HepG2 (cell line): ENCODE data around the gene AGRP. TPM values are rescaled to one million over a fixed set of nuclear protein-coding genes. Genes with fewer than 3 reads are reported as not detected.
A peak's percentile ranks its signal among the peaks of the same experiment; 100 is the strongest.

Source experiments
- ARID4A ChIP-seq: sonication (generic); formaldehyde crosslinking; IDR thresholded peaks from 2 replicates; pipeline ENCODE4 v1.5.0; 2020; ENCODE audit warnings: mild to moderate bottlenecking, missing genetic modification reagents, borderline replicate concordance
- ATF2 ChIP-seq: sonication (generic); formaldehyde crosslinking; IDR thresholded peaks from 2 replicates; pipeline ENCODE4 v1.4.0; 2020; ENCODE audit warnings: missing genetic modification reagents
- BCLAF1 ChIP-seq: fragments of 450-650 bp; IDR thresholded peaks from 2 replicates; pipeline ENCODE4 v1.6.1; 2017; ENCODE audit warnings: mild to moderate bottlenecking
- CEBPB ChIP-seq: IDR thresholded peaks from 2 replicates; pipeline ENCODE4 v1.6.1; 2011; ENCODE audit warnings: low read depth, low read length, improper control_type of control experiment, borderline replicate concordance
- EP300 ChIP-seq, 3 experiments: sonication (generic) in 1 of 3; formaldehyde crosslinking in 1 of 3; IDR thresholded peaks; 2 replicates each; pipeline versions ENCODE4 v1.5.1 to v1.6.1; 2011 to 2020; ENCODE audit warnings: low read depth in 2 of 3, low read length in 2 of 3, borderline replicate concordance in 1 of 3, improper control_type of control experiment in 1 of 3, mild to moderate bottlenecking in 1 of 3, missing genetic modification reagents in 1 of 3, moderate library complexity in 1 of 3
- FOXA1 ChIP-seq, 2 experiments: fragments of 450-650 bp in 1 of 2; sonication (generic) in 1 of 2; formaldehyde crosslinking in 1 of 2; IDR thresholded peaks; 2 replicates each; pipeline versions ENCODE4 v1.4.0 to v1.6.1; 2016 to 2020; ENCODE audit warnings: missing genetic modification reagents in 1 of 2
- HNF4A ChIP-seq: sonication (generic); formaldehyde crosslinking; IDR thresholded peaks from 2 replicates; pipeline ENCODE4 v1.4.0; 2020; ENCODE audit warnings: missing genetic modification reagents
- MIXL1 ChIP-seq: IDR thresholded peaks from 2 replicates; pipeline ENCODE4 v1.6.1; 2016
- NR2F2 ChIP-seq: IDR thresholded peaks from 2 replicates; pipeline ENCODE4 v1.6.1; 2012; ENCODE audit warnings: low read depth, inconsistent platforms, borderline replicate concordance
- NR2F6 ChIP-seq, 2 experiments: IDR thresholded peaks; 2 replicates each; pipeline ENCODE4 v1.6.1; 2016; ENCODE audit warnings: antibody characterized with exemption in 1 of 2, mild to moderate bottlenecking in 1 of 2
- PHF21A ChIP-seq: sonication (generic); formaldehyde crosslinking; IDR thresholded peaks from 2 replicates; pipeline ENCODE4 v1.5.0; 2020; ENCODE audit warnings: mild to moderate bottlenecking, missing genetic modification reagents
- SIX1 ChIP-seq: sonication (generic); formaldehyde crosslinking; IDR thresholded peaks from 2 replicates; pipeline ENCODE4 v1.4.0; 2020; ENCODE audit warnings: missing genetic modification reagents, borderline replicate concordance
- SRY ChIP-seq: sonication (generic); formaldehyde crosslinking; IDR thresholded peaks from 2 replicates; pipeline ENCODE4 v1.8.0; 2022; ENCODE audit warnings: mild to moderate bottlenecking, missing genetic modification reagents
- ZMYM3 ChIP-seq: sonication (generic); formaldehyde crosslinking; IDR thresholded peaks from 2 replicates; pipeline ENCODE4 v1.5.1; 2020; ENCODE audit warnings: mild to moderate bottlenecking, missing genetic modification reagents
- ZNF281 ChIP-seq: sonication (generic); formaldehyde crosslinking; IDR thresholded peaks from 2 replicates; pipeline ENCODE4 v1.4.0; 2020; ENCODE audit warnings: missing genetic modification reagents, borderline replicate concordance
- ZNF329 ChIP-seq: sonication (generic); formaldehyde crosslinking; IDR thresholded peaks from 2 replicates; pipeline ENCODE4 v1.9.0; 2021; ENCODE audit warnings: low read depth, mild to moderate bottlenecking, missing genetic modification reagents
- ZNF432 ChIP-seq: sonication (generic); formaldehyde crosslinking; IDR thresholded peaks from 2 replicates; pipeline ENCODE4 v1.5.0; 2020; ENCODE audit warnings: missing genetic modification reagents, mild to moderate bottlenecking, borderline replicate concordance
- polyA plus RNA-seq, 8 experiments: library from polyadenylated mRNA; depleted of rRNA in 3 of 8; stranded (reverse) in 7 of 8; unstranded in 1 of 8; fragments of >200 nt; fragmentation: Illumina TruSeq in 4 of 8; extraction: Trizol in 4 of 8; gene quantifications; 2 replicates each; pipeline versions ENCODE4 v1.2.1 to v1.2.3, GENCODE V29; 2011 to 2016; ENCODE audit warnings: low read depth in 4 of 8, missing spikeins in 1 of 8, mixed read lengths in 1 of 8; ENCODE audit not compliant: insufficient read depth in 1 of 8
- total RNA-seq, 5 experiments: library from RNA; depleted of rRNA; stranded (reverse); fragments of >200 nt; fragmentation: Illumina TruSeq; extraction: Trizol; gene quantifications; 2 replicates each; pipeline ENCODE4 v1.2.3, GENCODE V29; 2016; ENCODE audit warnings: low read depth in 1 of 5

The AGRP gene
- total and polyA plus RNA-seq, 2 of the 13 experiments (the other 11 are each of a cell fraction or from before 2014, with no cell fraction given): not detected

- TF ChIP-seq ATF2 (CRISPR knock-in tag) (peak; percentile 14; the same call in 1 of the 2 replicates), HNF4A (CRISPR knock-in tag) (peak; percentile 80), SIX1 (CRISPR knock-in tag) (0 out of 2 replicates have a peak, but pooled peaks have one; percentile 32), CEBPB (peak; percentile 55; the same call in 1 of the 2 replicates), NR2F2 (peak; percentile 56; the same call in 1 of the 2 replicates), ARID4A (CRISPR knock-in tag) (peak; percentile 24; the same call in 1 of the 2 replicates), BCLAF1 (no peak), ZNF281 (no peak), ZNF329 (CRISPR knock-in tag) (no peak), EP300 (IDR thresholded peaks at IDR 0.05; ENCODE audit: low read depth in 2 of 2, low read length in 2 of 2) (peak in 1 of 2 experiments; percentile 30; a peak in 1 of 4 replicates), EP300 (CRISPR knock-in tag; IDR thresholded peaks at IDR 0.05; ENCODE audit: borderline replicate concordance) (no peak), PHF21A (CRISPR knock-in tag) (peak; percentile 39; the same call in 1 of the 2 replicates), NR2F6 (IDR thresholded peaks at IDR 0.05) (peak; percentile 59), NR2F6 (CRISPR knock-in tag; IDR thresholded peaks at IDR 0.05) (no peak), ZMYM3 (peak; percentile 50), SRY (no peak), MIXL1 (CRISPR knock-in tag) (peak; percentile 23; the same call in 1 of the 2 replicates), ZNF432 (0 out of 2 replicates have a peak, but pooled peaks have one; percentile 54), FOXA1 (IDR thresholded peaks at IDR 0.05) (peak; percentile 51; the same call in 1 of the 2 replicates), FOXA1 (CRISPR knock-in tag; IDR thresholded peaks at IDR 0.05) (peak; percentile 74)
These were observed 5.3 kb downstream of the AGRP start (continued) for GRCh38 chr16:67477960-67478554.
